HEK293T (cell line): ENCODE data around the gene PEX26.
"Not testable (repeated sequence)": the region's sequence is repeated elsewhere in the genome, so short reads cannot be mapped to it uniquely, and the experiment has no call there.

ENCODE experiments used
- BHLHE40 ChIP-seq: fragments of 450-650 bp; IDR thresholded peaks from 2 replicates; pipeline ENCODE4 v1.6.1; 2016; ENCODE audit warnings: mild to moderate bottlenecking, moderate library complexity, borderline replicate concordance
- CTBP1 ChIP-seq: fragments of 450-650 bp; IDR thresholded peaks from 2 replicates; pipeline ENCODE4 v1.6.1; 2016; ENCODE audit warnings: borderline replicate concordance
- FOXK2 ChIP-seq: fragments of 450-650 bp; IDR thresholded peaks from 2 replicates; pipeline ENCODE4 v1.6.1; 2016; ENCODE audit warnings: mild to moderate bottlenecking
- LEF1 ChIP-seq: fragments of 450-650 bp; IDR thresholded peaks from 2 replicates; pipeline ENCODE4 v1.6.1; 2017; ENCODE audit warnings: mild to moderate bottlenecking, borderline replicate concordance
- PKNOX1 ChIP-seq: fragments of 450-650 bp; IDR thresholded peaks from 2 replicates; pipeline ENCODE4 v1.6.1; 2016
- SP1 ChIP-seq: fragments of 450-650 bp; IDR thresholded peaks from 2 replicates; pipeline ENCODE4 v1.6.1; 2017
- SUZ12 ChIP-seq: fragments of 450-650 bp; IDR thresholded peaks from 2 replicates; pipeline ENCODE4 v1.6.1; 2016; ENCODE audit warnings: mild to moderate bottlenecking

- not testable (repeated sequence) for TF ChIP-seq BHLHE40, SUZ12, FOXK2, CTBP1, SP1, LEF1, PKNOX1
These were observed 24.4 kb upstream of the PEX26 start for GRCh38 chr22:18053216-18053946.
